Measurements from ENCODE around the gene STAT1.
A peak's percentile ranks its signal among the peaks of the same experiment; 100 is the strongest.

Gene STAT1

GRCh38 chr2:191020221-191020741 lies 6.3 kb upstream of the STAT1 start (continued):
- TF ChIP-seq, protein P1, sequence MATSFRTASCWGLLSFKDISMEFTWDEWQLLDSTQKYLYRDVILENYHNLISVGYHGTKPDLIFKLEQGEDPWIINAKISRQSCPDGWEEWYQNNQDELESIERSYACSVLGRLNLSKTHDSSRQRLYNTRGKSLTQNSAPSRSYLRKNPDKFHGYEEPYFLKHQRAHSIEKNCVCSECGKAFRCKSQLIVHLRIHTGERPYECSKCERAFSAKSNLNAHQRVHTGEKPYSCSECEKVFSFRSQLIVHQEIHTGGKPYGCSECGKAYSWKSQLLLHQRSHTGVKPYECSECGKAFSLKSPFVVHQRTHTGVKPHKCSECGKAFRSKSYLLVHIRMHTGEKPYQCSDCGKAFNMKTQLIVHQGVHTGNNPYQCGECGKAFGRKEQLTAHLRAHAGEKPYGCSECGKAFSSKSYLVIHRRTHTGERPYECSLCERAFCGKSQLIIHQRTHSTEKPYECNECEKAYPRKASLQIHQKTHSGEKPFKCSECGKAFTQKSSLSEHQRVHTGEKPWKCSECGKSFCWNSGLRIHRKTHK (tag by site-specific recombination; IDR thresholded peaks at IDR 0.05): no peak
- no peak for TF ChIP-seq ZNF530 (tag by site-specific recombination; IDR thresholded peaks at IDR 0.05; ENCODE audit: low read depth)
- TF ChIP-seq GLI4 (tag by site-specific recombination; IDR thresholded peaks at IDR 0.05): no peak
- peak; percentile 85 for TF ChIP-seq ZNF639 (tag by site-specific recombination; IDR thresholded peaks at IDR 0.05)
- peak; percentile 98 for TF ChIP-seq ZBTB26 (tag by site-specific recombination; optimal IDR thresholded peaks at IDR 0.05)
- TF ChIP-seq MYNN (tag by site-specific recombination; IDR thresholded peaks at IDR 0.05; ENCODE audit: borderline replicate concordance): no peak
- TF ChIP-seq YY1 (tag by site-specific recombination; IDR thresholded peaks at IDR 0.05): 0 out of 2 replicates have a peak, but pooled peaks have one; percentile 42
- TF ChIP-seq ZNF610 (tag by site-specific recombination; IDR thresholded peaks at IDR 0.05; ENCODE audit: borderline replicate concordance): peak; percentile 88; the same call in 1 of the 2 replicates
- TF ChIP-seq BCL11A (tag by site-specific recombination; IDR thresholded peaks at IDR 0.05; ENCODE audit: low read depth): peak; percentile 44; the same call in 1 of the 2 replicates
- TF ChIP-seq ZNF174 (tag by site-specific recombination; IDR thresholded peaks at IDR 0.05): no peak
- TF ChIP-seq, protein P2, sequence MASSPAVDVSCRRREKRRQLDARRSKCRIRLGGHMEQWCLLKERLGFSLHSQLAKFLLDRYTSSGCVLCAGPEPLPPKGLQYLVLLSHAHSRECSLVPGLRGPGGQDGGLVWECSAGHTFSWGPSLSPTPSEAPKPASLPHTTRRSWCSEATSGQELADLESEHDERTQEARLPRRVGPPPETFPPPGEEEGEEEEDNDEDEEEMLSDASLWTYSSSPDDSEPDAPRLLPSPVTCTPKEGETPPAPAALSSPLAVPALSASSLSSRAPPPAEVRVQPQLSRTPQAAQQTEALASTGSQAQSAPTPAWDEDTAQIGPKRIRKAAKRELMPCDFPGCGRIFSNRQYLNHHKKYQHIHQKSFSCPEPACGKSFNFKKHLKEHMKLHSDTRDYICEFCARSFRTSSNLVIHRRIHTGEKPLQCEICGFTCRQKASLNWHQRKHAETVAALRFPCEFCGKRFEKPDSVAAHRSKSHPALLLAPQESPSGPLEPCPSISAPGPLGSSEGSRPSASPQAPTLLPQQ (tag by site-specific recombination; IDR thresholded peaks at IDR 0.05): peak; percentile 90
- peak; percentile 27; the same call in 1 of the 2 replicates for TF ChIP-seq ZBTB21 (tag by site-specific recombination; IDR thresholded peaks at IDR 0.05)
- TF ChIP-seq FEZF1 (tag by site-specific recombination; IDR thresholded peaks at IDR 0.05): 0 out of 2 replicates have a peak, but pooled peaks have one; percentile 53
- TF ChIP-seq ZNF211 (tag by site-specific recombination; IDR thresholded peaks at IDR 0.05; ENCODE audit: low read depth): no peak
- TF ChIP-seq ZNF561 (tag by site-specific recombination; IDR thresholded peaks at IDR 0.05; ENCODE audit: borderline replicate concordance): peak; percentile 87; the same call in 1 of the 2 replicates
- TF ChIP-seq GFI1B (tag by site-specific recombination; IDR thresholded peaks at IDR 0.05): 0 out of 2 replicates have a peak, but pooled peaks have one; percentile 42
- TF ChIP-seq ZNF600 (tag by site-specific recombination; IDR thresholded peaks at IDR 0.05): peak; percentile 77
- peak; percentile 82; the same call in 1 of the 2 replicates for TF ChIP-seq ZNF660 (tag by site-specific recombination; IDR thresholded peaks at IDR 0.05)
- TF ChIP-seq ZNF621 (tag by site-specific recombination; IDR thresholded peaks at IDR 0.05): no peak
- TF ChIP-seq, protein P3, sequence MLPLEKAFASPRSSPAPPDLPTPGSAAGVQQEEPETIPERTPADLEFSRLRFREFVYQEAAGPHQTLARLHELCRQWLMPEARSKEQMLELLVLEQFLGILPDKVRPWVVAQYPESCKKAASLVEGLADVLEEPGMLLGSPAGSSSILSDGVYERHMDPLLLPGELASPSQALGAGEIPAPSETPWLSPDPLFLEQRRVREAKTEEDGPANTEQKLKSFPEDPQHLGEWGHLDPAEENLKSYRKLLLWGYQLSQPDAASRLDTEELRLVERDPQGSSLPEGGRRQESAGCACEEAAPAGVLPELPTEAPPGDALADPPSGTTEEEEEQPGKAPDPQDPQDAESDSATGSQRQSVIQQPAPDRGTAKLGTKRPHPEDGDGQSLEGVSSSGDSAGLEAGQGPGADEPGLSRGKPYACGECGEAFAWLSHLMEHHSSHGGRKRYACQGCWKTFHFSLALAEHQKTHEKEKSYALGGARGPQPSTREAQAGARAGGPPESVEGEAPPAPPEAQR (tag by site-specific recombination; IDR thresholded peaks at IDR 0.05): no peak
- no peak for TF ChIP-seq ZNF350 (tag by site-specific recombination; IDR thresholded peaks at IDR 0.05)
- TF ChIP-seq RBAK (tag by site-specific recombination; IDR thresholded peaks at IDR 0.05): no peak
- TF ChIP-seq ZNF791 (tag by site-specific recombination; IDR thresholded peaks at IDR 0.05): no peak
- TF ChIP-seq ZNF214 (tag by site-specific recombination; IDR thresholded peaks at IDR 0.05; ENCODE audit: borderline replicate concordance): no peak
- TF ChIP-seq ZNF341 (tag by site-specific recombination; IDR thresholded peaks at IDR 0.05; ENCODE audit: low read depth): peak; percentile 100
- no peak for TF ChIP-seq ZNF266 (tag by site-specific recombination; IDR thresholded peaks at IDR 0.05; ENCODE audit: low read depth)
- TF ChIP-seq ZNF146 (tag by site-specific recombination; IDR thresholded peaks at IDR 0.05): no peak
- peak; percentile 87 for TF ChIP-seq ZIC2 (tag by site-specific recombination; IDR thresholded peaks at IDR 0.05)
- TF ChIP-seq ZNF239 (tag by site-specific recombination; IDR thresholded peaks at IDR 0.05): no peak
- TF ChIP-seq, protein P4, sequence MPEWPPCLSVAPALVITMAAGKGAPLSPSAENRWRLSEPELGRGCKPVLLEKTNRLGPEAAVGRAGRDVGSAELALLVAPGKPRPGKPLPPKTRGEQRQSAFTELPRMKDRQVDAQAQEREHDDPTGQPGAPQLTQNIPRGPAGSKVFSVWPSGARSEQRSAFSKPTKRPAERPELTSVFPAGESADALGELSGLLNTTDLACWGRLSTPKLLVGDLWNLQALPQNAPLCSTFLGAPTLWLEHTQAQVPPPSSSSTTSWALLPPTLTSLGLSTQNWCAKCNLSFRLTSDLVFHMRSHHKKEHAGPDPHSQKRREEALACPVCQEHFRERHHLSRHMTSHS (tag by site-specific recombination; IDR thresholded peaks at IDR 0.05): no peak
- TF ChIP-seq ZNF670 (tag by site-specific recombination; IDR thresholded peaks at IDR 0.05; ENCODE audit: low read depth): no peak
- TF ChIP-seq, protein P5, sequence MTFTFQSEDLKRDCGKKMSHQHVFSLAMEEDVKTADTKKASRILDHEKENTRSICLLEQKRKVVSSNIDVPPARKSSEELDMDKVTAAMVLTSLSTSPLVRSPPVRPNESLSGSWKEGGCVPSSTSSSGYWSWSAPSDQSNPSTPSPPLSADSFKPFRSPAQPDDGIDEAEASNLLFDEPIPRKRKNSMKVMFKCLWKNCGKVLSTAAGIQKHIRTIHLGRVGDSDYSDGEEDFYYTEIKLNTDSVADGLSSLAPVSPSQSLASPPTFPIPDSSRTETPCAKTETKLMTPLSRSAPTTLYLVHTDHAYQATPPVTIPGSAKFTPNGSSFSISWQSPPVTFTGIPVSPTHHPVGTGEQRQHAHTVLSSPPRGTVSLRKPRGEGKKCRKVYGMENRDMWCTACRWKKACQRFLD (tag by site-specific recombination; IDR thresholded peaks at IDR 0.05): peak; percentile 95

All from HEK293 (cell line).